DOHH2 (cell line): ENCODE data around the gene NAT9.
A peak's percentile ranks its signal among the peaks of the same experiment; 100 is the strongest.

Experiments used
- CTCF ChIP-seq: fragments of 200-600 bp; sonication (generic); IDR thresholded peaks from one replicate; pipeline ENCODE4 v1.5.1; 2014; ENCODE audit warnings: antibody characterized with exemption, mild to moderate bottlenecking, low read depth, low read length; ENCODE audit not compliant: poor library complexity, severe bottlenecking
- EZH2phosphoT487 ChIP-seq: fragments of 200-600 bp; sonication (generic); IDR thresholded peaks from 2 replicates; pipeline ENCODE4 v1.6.1; 2017; ENCODE audit warnings: borderline replicate concordance, mild to moderate bottlenecking, antibody characterized with exemption, low read length, moderate library complexity, mixed read lengths

GRCh38 chr17:74770498-74771318 is 5.4 kb downstream of the NAT9 start:
- peak; percentile 90 for TF ChIP-seq CTCF
- TF ChIP-seq EZH2phosphoT487 = no peak
